ENCODE measurements around the gene SLC6A13. TPM values are rescaled to one million over a fixed set of nuclear protein-coding genes. Genes with fewer than 3 reads are reported as not detected.

The SLC6A13 gene
- total and polyA plus RNA-seq, 2 of the 8 experiments (the other 6 are each of a cell fraction or from before 2014, with no cell fraction given): 0.03 TPM; not detected in 1

- H3K27me3 ChIP-seq (replicated peaks in 1 of 4; ENCODE audit: control insufficient read depth in 3 of 4, extremely low read depth in 1 of 4, insufficient read depth in 3 of 4, low read length in 3 of 4): peaks cover 0 to 21% (median 14%) of the 10 kb centered on the region in 4 experiments; a peak in 4 of 7 replicates
- no peaks in the 10 kb centered on the region for H3K23me2 ChIP-seq (ENCODE audit: low read depth, low read length)
- no peak overlapping the region for H2BK20ac ChIP-seq (ENCODE audit: low read length)
- ChIA-PET CTCF (ENCODE audit: partially characterized antibody) (interaction anchor here (1.4 to 3.4 kb wide), 5 partner anchors 8 to 22 kb away, joined by 3 to 31 read pairs (median 13); no protein-coding TSS in a partner anchor), POLR2A (ENCODE audit: partially characterized antibody) (interaction anchor here (1.3 kb wide), 1 partner anchor 23 kb away, joined by 3 read pairs; no protein-coding TSS in a partner anchor)
- no peak overlapping the region for H2AFZ ChIP-seq (ENCODE audit: low read length)
- H2AK5ac ChIP-seq (ENCODE audit: low read depth, low read length): no peak overlapping the region
- no peak for DNase-seq (ENCODE audit: low read depth in 1 of 2, low spot score in 2 of 2)
- H3K23ac ChIP-seq (ENCODE audit: insufficient read length): no peak overlapping the region
- H4K8ac ChIP-seq (ENCODE audit: extremely low read depth, insufficient read depth, low read length): no peak overlapping the region
- no peak overlapping the region for H3K4me2 ChIP-seq (ENCODE audit: insufficient read depth in 1 of 2, low read depth in 2 of 2, low read length in 2 of 2)
- no peak overlapping the region for H3K9ac ChIP-seq (replicated peaks in 1 of 4; ENCODE audit: extremely low read depth in 1 of 4, low read depth in 3 of 4, low read length in 3 of 4)
- H3K9me3 ChIP-seq (ENCODE audit: insufficient read depth in 2 of 2, low read depth in 1 of 2, low read length in 1 of 2): no peaks in the 10 kb centered on the region
- peaks cover 0 to 20% (median 15%) of the 10 kb centered on the region in 4 experiments; a peak in 6 of 7 replicates for H3K4me1 ChIP-seq (replicated peaks in 1 of 4; ENCODE audit: control insufficient read depth in 3 of 4, insufficient read depth in 4 of 4, low read length in 3 of 4)
- no peak overlapping the region for H2BK120ac ChIP-seq (replicated peaks; ENCODE audit: low read depth, low read length)
- no peak overlapping the region for H3K4ac ChIP-seq (replicated peaks; ENCODE audit: insufficient read length, low read depth, low read length)
- no peak overlapping the region for H4K91ac ChIP-seq (replicated peaks; ENCODE audit: insufficient read length, low read length)
- no peak overlapping the region for H2BK12ac ChIP-seq (ENCODE audit: low read depth, low read length)
- no peak overlapping the region for H3K56ac ChIP-seq (replicated peaks; ENCODE audit: insufficient read length, low read depth, low read length)
- H3K36me3 ChIP-seq (ENCODE audit: control insufficient read depth in 2 of 4, insufficient read depth in 4 of 4, low read length in 3 of 4): no peaks in the 10 kb centered on the region
- no peak overlapping the region for H2BK5ac ChIP-seq (ENCODE audit: low read depth, low read length)
- TF ChIP-seq SAP30 (IDR thresholded peaks at IDR 0.05; ENCODE audit: insufficient read depth, insufficient replicate concordance, low read length) (no peak), TCF12 (IDR thresholded peaks at IDR 0.05; ENCODE audit: low read depth, low read length) (no peak), POLR2A (IDR thresholded peaks at IDR 0.05; ENCODE audit: control extremely low read depth in 1 of 2, low read depth in 2 of 2, low read length in 2 of 2) (no peak), BACH1 (IDR thresholded peaks at IDR 0.05; ENCODE audit: low read length) (no peak)
- no peak overlapping the region for H3K18ac ChIP-seq (ENCODE audit: extremely low read depth, low read length)
- FAIRE-seq: no peak
- H4K5ac ChIP-seq (ENCODE audit: insufficient read length, low read depth, low read length): no peak overlapping the region
- no peak overlapping the region for H2BK15ac ChIP-seq (ENCODE audit: low read length)
- no peak overlapping the region for H3K4me3 ChIP-seq (ENCODE audit: extremely low read depth in 1 of 4, insufficient read depth in 2 of 4, low read depth in 3 of 4, low read length in 4 of 4)
- H3K79me1 ChIP-seq (ENCODE audit: low read depth, low read length): no peaks in the 10 kb centered on the region
- 80% methylated on average over 3 of the region's 3 CpGs; no CpG with 5 or more reads in 1 of the 2 experiments for WGBS, 2 experiments (ENCODE audit: extremely low coverage in 1 of 2, insufficient coverage in 1 of 2, insufficient read length in 1 of 2, insufficient replicate concordance in 2 of 2, low coverage in 1 of 2, low lambda C conversion rate in 2 of 2, missing lambda C conversion rate in 1 of 2)
- peaks cover 0 to 2% of the 10 kb centered on the region in 2 experiments for H4K20me1 ChIP-seq (replicated peaks in 1 of 2; ENCODE audit: control insufficient read depth in 1 of 2, insufficient read depth in 2 of 2, low read length in 2 of 2)
- H3K14ac ChIP-seq (ENCODE audit: insufficient read length): no peak overlapping the region
- H3K79me2 ChIP-seq (ENCODE audit: control insufficient read depth in 1 of 2, insufficient read depth in 2 of 2, low read length in 2 of 2): no peaks in the 10 kb centered on the region
- no peak overlapping the region for H3K27ac ChIP-seq (ENCODE audit: low read depth, low read length)
Observed at GRCh38 chr12:211142-211465, 51.5 kb downstream of the SLC6A13 start.
